Breast epithelium (tissue), 4 donors: ENCODE measurements around the gene SEMA3C. TPM values are rescaled to one million over a fixed set of nuclear protein-coding genes. Genes with fewer than 3 reads are reported as not detected.

Experiments used
- DNase-seq, 2 donors: peaks; one replicate each; pipeline ENCODE4 v3.0.0-alpha.2; 2019; ENCODE audit warnings: low spot score in 2 of 2
- H3K27ac ChIP-seq, 2 donors: fragments of 200-600 bp; sonication (generic) in 1 of 2; one replicate each; pipeline ENCODE4 v1.5.1; 2016 to 2019; ENCODE audit warnings: mild to moderate bottlenecking in 1 of 2
- H3K27me3 ChIP-seq, 2 donors: fragments of 200-600 bp; sonication (generic) in 1 of 2; one replicate each; pipeline versions ENCODE4 v1.5.1 to v1.6.0; 2017 to 2019; ENCODE audit warnings: control low read depth in 1 of 2, mild to moderate bottlenecking in 1 of 2
- H3K36me3 ChIP-seq: fragments of 200-600 bp; one replicate; pipeline ENCODE4 v1.5.1; 2019
- H3K4me1 ChIP-seq, 2 donors: fragments of 200-600 bp; sonication (generic); one replicate each; pipeline ENCODE4 v1.5.1; 2016 to 2019; ENCODE audit warnings: control low read depth in 1 of 2
- H3K4me3 ChIP-seq, 3 donors: fragments of 200-600 bp; sonication (generic); 1 replicate in 2 of 3; 2 replicates in 1 of 3; pipeline ENCODE4 v1.5.1; 2016 to 2019; ENCODE audit warnings: mild to moderate bottlenecking in 3 of 3, moderate library complexity in 2 of 3
- H3K9me3 ChIP-seq, 2 donors: fragments of 200-600 bp; sonication (generic) in 1 of 2; one replicate each; pipeline ENCODE4 v1.5.1; 2016 to 2019; ENCODE audit warnings: control low read depth in 1 of 2
- CTCF ChIP-seq, 3 donors: fragments of 450-650 bp; IDR thresholded peaks; one replicate each; pipeline ENCODE4 v1.5.1; 2016 to 2017; ENCODE audit warnings: antibody characterized with exemption in 3 of 3, mild to moderate bottlenecking in 3 of 3, moderate library complexity in 3 of 3
- POLR2A ChIP-seq: fragments of 450-650 bp; IDR thresholded peaks from one replicate; pipeline ENCODE4 v1.6.1; 2016; ENCODE audit warnings: antibody characterized with exemption, mild to moderate bottlenecking, moderate library complexity
- POLR2AphosphoS5 ChIP-seq, 3 donors: sonication (generic); formaldehyde crosslinking; IDR thresholded peaks; one replicate each; pipeline ENCODE4 v1.6.1; 2017; ENCODE audit warnings: antibody characterized with exemption in 3 of 3
- intact Hi-C: fragments of 100-400 bp; cut with DNase I; formaldehyde crosslinking; loops from one replicate; pipeline ENCODE4 v1.15.1; 2023; ENCODE audit warnings: low total_unique reads
- total RNA-seq, 3 donors: library from RNA; depleted of rRNA; stranded (reverse); fragments of >200 nt; gene quantifications; one replicate each; pipeline ENCODE4 v1.1.0, GENCODE V29; 2016

The SEMA3C gene
- total RNA-seq, 3 donors from 2014 or later: 67.5 to 157 (median 108) TPM

- TF ChIP-seq POLR2AphosphoS5 (IDR thresholded peaks at IDR 0.05): no peak
- Histone ChIP-seq H3K9me3 (no peaks in the 10 kb centered on the region), H3K27ac (no peak overlapping the region), H3K4me1 (no peaks in the 10 kb centered on the region), H3K27me3 (no peaks in the 10 kb centered on the region), H3K36me3 (no peaks in the 10 kb centered on the region), H3K4me3 (no peak overlapping the region)
- DNase-seq: no peak
- intact Hi-C loops: no loop called here
Observed at GRCh38 chr7:80740778-80741545, 177.9 kb downstream of the SEMA3C start.

GRCh38 chr7:80736371-80737125 is 182.3 kb downstream of the SEMA3C start:
- Histone ChIP-seq H3K27ac (no peak overlapping the region), H3K9me3 (no peaks in the 10 kb centered on the region), H3K27me3 (no peaks in the 10 kb centered on the region), H3K4me1 (no peaks in the 10 kb centered on the region), H3K4me3 (no peak overlapping the region), H3K36me3 (no peaks in the 10 kb centered on the region)
- no peak for DNase-seq
- TF ChIP-seq POLR2A (no peak), CTCF (IDR thresholded peaks at IDR 0.05) (no peak), POLR2AphosphoS5 (IDR thresholded peaks at IDR 0.05) (no peak)
- intact Hi-C loops: loop anchor here (1.0 kb wide), 1 partner anchor 35 kb away; no protein-coding TSS in a partner anchor

DNA sequence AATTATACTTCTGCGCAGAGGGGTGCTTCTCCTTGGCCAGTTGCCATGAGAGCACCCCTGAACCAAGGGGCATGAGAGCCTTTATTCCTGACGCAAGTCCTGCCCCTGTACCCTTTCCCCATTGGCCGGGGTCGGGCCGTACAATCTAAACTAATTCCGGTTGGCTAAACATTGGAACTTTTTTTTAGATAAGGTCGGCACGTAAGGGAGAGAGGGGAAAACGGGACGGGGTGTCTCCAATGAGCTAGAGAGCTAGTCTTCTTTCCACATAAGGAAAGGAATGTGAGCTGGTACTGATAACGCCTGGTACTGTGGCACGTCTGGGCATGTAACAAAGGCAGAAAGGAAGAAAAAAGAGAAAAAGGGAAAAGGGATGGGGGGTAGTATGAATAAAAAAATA is 183.5 kb downstream of the SEMA3C start:
- H3K4me1 ChIP-seq: no peaks in the 10 kb centered on the region
- no peak for DNase-seq
- intact Hi-C loops: no loop called here
- TF ChIP-seq CTCF (IDR thresholded peaks at IDR 0.05) (no peak), POLR2A (no peak), POLR2AphosphoS5 (IDR thresholded peaks at IDR 0.05) (no peak)
- no peaks in the 10 kb centered on the region for H3K9me3 ChIP-seq
- no peak overlapping the region for H3K4me3 ChIP-seq
- H3K27me3 ChIP-seq: no peaks in the 10 kb centered on the region
- no peak overlapping the region for H3K27ac ChIP-seq
- no peaks in the 10 kb centered on the region for H3K36me3 ChIP-seq

DNA sequence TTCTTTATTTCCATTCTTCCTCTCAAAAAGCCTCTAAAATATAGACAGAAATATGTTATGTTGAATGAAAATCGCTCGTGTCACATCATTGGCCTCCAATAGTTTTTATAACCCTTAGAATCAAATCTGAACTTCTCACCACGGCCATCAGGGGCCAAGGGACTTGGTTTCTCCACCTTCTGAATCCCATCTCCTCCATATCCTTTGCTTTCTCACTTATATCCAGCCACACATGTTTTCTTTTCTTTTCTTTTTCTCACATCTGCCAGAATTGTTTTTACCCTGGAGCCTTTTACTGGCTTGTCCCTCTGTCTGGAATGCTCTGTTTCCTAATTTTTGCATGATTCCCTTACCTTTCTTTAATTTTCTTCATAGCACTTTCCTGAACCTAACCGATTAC is 184.8 kb downstream of the SEMA3C start:
- H3K27ac ChIP-seq: no peak overlapping the region
- H3K36me3 ChIP-seq: no peaks in the 10 kb centered on the region
- no peaks in the 10 kb centered on the region for H3K4me1 ChIP-seq
- TF ChIP-seq POLR2A (no peak), POLR2AphosphoS5 (IDR thresholded peaks at IDR 0.05) (no peak), CTCF (IDR thresholded peaks at IDR 0.05) (no peak)
- intact Hi-C loops: no loop called here
- H3K9me3 ChIP-seq: no peaks in the 10 kb centered on the region
- no peak for DNase-seq
- H3K4me3 ChIP-seq: no peak overlapping the region
- no peaks in the 10 kb centered on the region for H3K27me3 ChIP-seq

DNA sequence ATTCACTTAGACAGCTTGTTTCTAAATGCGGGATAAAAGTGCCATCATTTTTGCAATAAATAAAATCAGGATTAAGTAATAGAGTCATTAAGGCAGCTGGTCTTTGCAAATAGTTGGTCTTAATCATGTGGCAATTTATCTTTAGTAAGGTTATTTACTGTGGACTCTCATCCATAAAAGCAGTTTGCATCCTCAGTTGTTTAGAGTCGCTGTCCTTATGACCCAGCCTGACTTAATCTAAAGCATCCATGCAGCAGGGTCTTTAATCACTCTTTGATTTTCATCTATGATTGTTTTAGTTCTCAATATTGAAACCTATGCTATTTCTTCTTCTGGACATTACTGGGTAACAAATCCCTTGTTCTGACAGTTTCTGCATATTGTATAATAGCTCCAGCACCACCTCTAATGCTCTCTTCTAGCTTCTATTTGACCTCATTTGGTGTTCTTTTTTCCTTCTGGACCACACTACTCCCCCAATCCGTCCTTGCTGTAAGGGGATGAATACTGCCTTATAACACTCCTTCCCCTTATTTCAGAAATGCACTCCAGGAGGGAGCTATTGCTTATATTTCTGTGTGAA is 185.4 kb downstream of the SEMA3C start:
- Histone ChIP-seq H3K4me1 (no peaks in the 10 kb centered on the region), H3K36me3 (no peaks in the 10 kb centered on the region), H3K9me3 (no peaks in the 10 kb centered on the region), H3K27ac (no peak overlapping the region), H3K4me3 (no peak overlapping the region), H3K27me3 (no peaks in the 10 kb centered on the region)
- TF ChIP-seq CTCF (IDR thresholded peaks at IDR 0.05) (no peak), POLR2A (no peak), POLR2AphosphoS5 (IDR thresholded peaks at IDR 0.05) (no peak)
- no peak for DNase-seq
- intact Hi-C loops: no loop called here
